ENCODE results near the gene LBP. TPM values are rescaled to one million over a fixed set of nuclear protein-coding genes. Genes with fewer than 3 reads are reported as not detected.
A peak's percentile ranks its signal among the peaks of the same experiment; 100 is the strongest.

Gene LBP
- polyA plus RNA-seq, 1 of the 3 experiments (the other 2 are of a cell fraction), result 0.03 TPM

- POLR2A ChIA-PET, result no interaction called here
- Histone ChIP-seq H4K20me1 (ENCODE audit: insufficient read depth) (no peaks in the 10 kb centered on the region), H3K4me3 (ENCODE audit: low read depth in 2 of 2, low read length in 1 of 2) (no peak overlapping the region), H3K27me3 (ENCODE audit: insufficient read depth) (no peaks in the 10 kb centered on the region), H3K4me2 (no peak overlapping the region), H3F3A (replicated peaks; ENCODE audit: insufficient read depth) (no peaks in the 10 kb centered on the region), H2AFZ (ENCODE audit: low read depth) (no peak overlapping the region), H3K27ac (ENCODE audit: low read depth in 2 of 2, low read length in 1 of 2) (no peak overlapping the region), H3K9me2 (no peaks in the 10 kb centered on the region), H3K9me3 (no peaks in the 10 kb centered on the region), H3K4me1 (ENCODE audit: control insufficient read depth in 1 of 2, insufficient read depth in 2 of 2, low read depth in 1 of 2, low read length in 1 of 2) (no peaks in the 10 kb centered on the region; a peak in 2 of 4 replicates), H3K79me2 (ENCODE audit: insufficient read depth) (no peaks in the 10 kb centered on the region), H3K9ac (no peak overlapping the region), H3K36me3 (replicated peaks in 1 of 2; ENCODE audit: control insufficient read depth in 1 of 2, insufficient read depth in 2 of 2, low read length in 1 of 2) (no peaks in the 10 kb centered on the region)
- DNase-seq, result no peak
- no peak for TF ChIP-seq SMC3 (IDR thresholded peaks at IDR 0.05; ENCODE audit: low read depth, low read length)
- TF ChIP-seq, protein P1, sequence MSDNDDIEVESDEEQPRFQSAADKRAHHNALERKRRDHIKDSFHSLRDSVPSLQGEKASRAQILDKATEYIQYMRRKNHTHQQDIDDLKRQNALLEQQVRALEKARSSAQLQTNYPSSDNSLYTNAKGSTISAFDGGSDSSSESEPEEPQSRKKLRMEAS (IDR thresholded peaks at IDR 0.05; ENCODE audit: low read depth), result no peak
- TF ChIP-seq, protein P2, sequence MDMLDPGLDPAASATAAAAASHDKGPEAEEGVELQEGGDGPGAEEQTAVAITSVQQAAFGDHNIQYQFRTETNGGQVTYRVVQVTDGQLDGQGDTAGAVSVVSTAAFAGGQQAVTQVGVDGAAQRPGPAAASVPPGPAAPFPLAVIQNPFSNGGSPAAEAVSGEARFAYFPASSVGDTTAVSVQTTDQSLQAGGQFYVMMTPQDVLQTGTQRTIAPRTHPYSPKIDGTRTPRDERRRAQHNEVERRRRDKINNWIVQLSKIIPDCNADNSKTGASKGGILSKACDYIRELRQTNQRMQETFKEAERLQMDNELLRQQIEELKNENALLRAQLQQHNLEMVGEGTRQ (IDR thresholded peaks at IDR 0.05; ENCODE audit: borderline replicate concordance, low read depth, low read length), result peak; percentile 11; the same call in 1 of the 2 replicates
- peak; percentile 86 for TF ChIP-seq USF1 (IDR thresholded peaks at IDR 0.05; ENCODE audit: borderline replicate concordance, low read depth)
- no peak for TF ChIP-seq TCF12 (IDR thresholded peaks at IDR 0.05)
- no peak for TF ChIP-seq NFIC (IDR thresholded peaks at IDR 0.05; ENCODE audit: borderline replicate concordance)
- WGBS (ENCODE audit: low lambda C conversion rate), result 17% methylated on average over 3 of the region's 3 CpGs
- CTCF ChIA-PET, result interaction anchor here (0.9 to 1.7 kb wide), 9 partner anchors 9 to 171 kb away, joined by 3 to 7 read pairs (median 3); no protein-coding TSS in a partner anchor
Measured at GRCh38 chr20:38392356-38392755, 46.1 kb downstream of the LBP start.

- ChIA-PET POLR2A (no interaction called here), CTCF (interaction anchor here (1.0 to 1.7 kb wide), 6 partner anchors 9 to 37 kb away, joined by 3 to 7 read pairs (median 4); no protein-coding TSS in a partner anchor)
- Histone ChIP-seq H3K9me2 (no peaks in the 10 kb centered on the region), H3K27me3 (ENCODE audit: insufficient read depth) (no peaks in the 10 kb centered on the region), H3K4me2 (no peak overlapping the region), H3K4me3 (ENCODE audit: low read depth in 2 of 2, low read length in 1 of 2) (no peak overlapping the region), H3K79me2 (ENCODE audit: insufficient read depth) (no peaks in the 10 kb centered on the region), H3K9me3 (no peaks in the 10 kb centered on the region), H3K9ac (no peak overlapping the region), H3K36me3 (replicated peaks in 1 of 2; ENCODE audit: control insufficient read depth in 1 of 2, insufficient read depth in 2 of 2, low read length in 1 of 2) (no peaks in the 10 kb centered on the region), H3K27ac (ENCODE audit: low read depth in 2 of 2, low read length in 1 of 2) (no peak overlapping the region), H4K20me1 (ENCODE audit: insufficient read depth) (no peaks in the 10 kb centered on the region), H3F3A (replicated peaks; ENCODE audit: insufficient read depth) (no peaks in the 10 kb centered on the region), H2AFZ (ENCODE audit: low read depth) (no peak overlapping the region), H3K4me1 (ENCODE audit: control insufficient read depth in 1 of 2, insufficient read depth in 2 of 2, low read depth in 1 of 2, low read length in 1 of 2) (no peaks in the 10 kb centered on the region; a peak in 2 of 4 replicates)
- peak; percentile 53 for DNase-seq
- no peak for TF ChIP-seq SIN3A (IDR thresholded peaks at IDR 0.05; ENCODE audit: borderline replicate concordance, low read depth, low read length)
- peak in 1 of 2 experiments; percentile 48; a peak in 1 of 4 replicates for TF ChIP-seq EP300 (IDR thresholded peaks at IDR 0.05; ENCODE audit: borderline replicate concordance in 1 of 2, low read depth in 1 of 2, low read length in 1 of 2)
- no peak for TF ChIP-seq TEAD4 (IDR thresholded peaks at IDR 0.05; ENCODE audit: borderline replicate concordance, insufficient read depth)
- peak; percentile 61; the same call in 1 of the 2 replicates for TF ChIP-seq GATA2 (CRISPR knock-in tag; IDR thresholded peaks at IDR 0.05)
- no peak for TF ChIP-seq FOSL2 (IDR thresholded peaks at IDR 0.05; ENCODE audit: borderline replicate concordance, low read depth)
- TF ChIP-seq POLR2AphosphoS5 (IDR thresholded peaks at IDR 0.05; ENCODE audit: low read depth, low read length), result no peak
- no peak for TF ChIP-seq USF1 (IDR thresholded peaks at IDR 0.05; ENCODE audit: borderline replicate concordance, low read depth)
- 16% methylated on average over 5 of the region's 5 CpGs for WGBS (ENCODE audit: low lambda C conversion rate)
Measured at GRCh38 chr20:38393259-38393658, 47.0 kb downstream of the LBP start.
